Measurements from ENCODE around the gene USP12.

DNA sequence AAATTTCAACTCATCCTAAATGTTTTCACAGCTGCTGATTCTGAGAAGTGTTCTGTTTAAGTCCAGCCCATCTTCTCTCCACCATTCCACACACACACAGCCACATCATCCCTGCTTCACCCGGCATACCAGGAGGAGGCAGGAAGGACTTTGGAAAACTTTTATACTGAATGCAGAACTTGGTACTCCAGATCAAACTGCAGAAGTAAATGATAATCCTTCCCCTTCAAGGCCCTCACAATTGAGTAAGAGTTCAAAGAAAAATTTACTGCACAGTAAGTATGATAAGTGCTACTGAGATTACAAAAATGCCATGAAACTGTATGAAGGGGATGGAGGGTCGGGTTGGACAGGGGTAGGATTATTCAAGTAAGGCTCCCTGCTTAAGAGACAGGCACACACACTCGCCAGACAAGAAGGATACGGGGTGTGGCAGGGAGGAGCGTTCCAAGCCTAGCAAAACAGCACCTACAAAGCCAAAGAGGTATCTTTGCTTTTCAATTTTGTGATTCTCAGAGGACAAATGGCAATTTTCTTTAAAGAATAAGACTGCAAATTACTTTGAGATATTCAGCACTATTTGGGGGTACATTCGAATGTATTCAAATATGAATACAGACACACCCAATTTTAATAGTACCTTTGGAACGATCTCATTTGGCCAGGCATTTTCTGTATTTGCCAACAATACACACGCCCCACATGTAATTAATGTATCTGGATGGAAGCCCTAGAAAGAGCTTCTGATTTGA lies 2.5 kb downstream of the USP12 start:
- TF ChIP-seq GATA2 (IDR thresholded peaks at IDR 0.05; ENCODE audit: low read depth, low read length) (no peak), GATA3 (IDR thresholded peaks at IDR 0.05; ENCODE audit: low read depth, low read length) (no peak)
